ENCODE data around the gene KCNC1. TPM values are rescaled to one million over a fixed set of nuclear protein-coding genes. Genes with fewer than 3 reads are reported as not detected.

KCNC1 gene
- total RNA-seq, 2 experiments from 2014 or later: not detected

- POLR2A ChIA-PET: no interaction called here
- CTCF ChIA-PET: no interaction called here
Observed at GRCh38 chr11:17807034-17807433, 72.5 kb downstream of the KCNC1 start.

- ChIA-PET POLR2A (no interaction called here), CTCF (no interaction called here)
Observed at GRCh38 chr11:17810041-17810440, 75.5 kb downstream of the KCNC1 start.

GRCh38 chr11:17810746-17811145 is 76.2 kb downstream of the KCNC1 start:
- ChIA-PET CTCF (no interaction called here), POLR2A (no interaction called here)

- ChIA-PET POLR2A (interaction anchor here (0.6 kb wide), 1 partner anchor 33 kb away, joined by 5 read pairs; no protein-coding TSS in a partner anchor), CTCF (no interaction called here)
Observed at GRCh38 chr11:17811352-17811751, 76.8 kb downstream of the KCNC1 start.

- ChIA-PET CTCF (no interaction called here), POLR2A (no interaction called here)
Observed at GRCh38 chr11:17812091-17812864, 77.7 kb downstream of the KCNC1 start.

GRCh38 chr11:17812865-17813187 is 78.2 kb downstream of the KCNC1 start:
- CTCF ChIA-PET: no interaction called here
- POLR2A ChIA-PET: no interaction called here

GRCh38 chr11:17813391-17814059 is 78.9 kb downstream of the KCNC1 start:
- ChIA-PET POLR2A (no interaction called here), CTCF (no interaction called here)

GRCh38 chr11:17814546-17814945 is 80.0 kb downstream of the KCNC1 start:
- ChIA-PET CTCF (no interaction called here), POLR2A (no interaction called here)

- CTCF ChIA-PET: interaction anchor here (0.7 to 1.2 kb wide), 2 partner anchors 11 to 1906 kb away, joined by 3 read pairs; no protein-coding TSS in a partner anchor
Observed at GRCh38 chr11:17816232-17816931, 81.8 kb downstream of the KCNC1 start.

GRCh38 chr11:17821648-17822400 is 87.2 kb downstream of the KCNC1 start:
- POLR2A ChIA-PET: no interaction called here
- CTCF ChIA-PET: no interaction called here

More at GRCh38 chr11:17816232-17816931, 81.8 kb downstream of the KCNC1 start:
- POLR2A ChIA-PET: no interaction called here

- ChIA-PET CTCF (no interaction called here), POLR2A (no interaction called here)
Observed at GRCh38 chr11:17822401-17822781, 87.8 kb downstream of the KCNC1 start.

- ChIA-PET CTCF (interaction anchor here (0.6 kb wide), 1 partner anchor 58 kb away, joined by 3 read pairs; no protein-coding TSS in a partner anchor), POLR2A (no interaction called here)
Observed at GRCh38 chr11:17827006-17827405, 92.4 kb downstream of the KCNC1 start.

GRCh38 chr11:17828311-17828751 is 93.8 kb downstream of the KCNC1 start:
- CTCF ChIA-PET: interaction anchor here (1.0 kb wide), 1 partner anchor 12 kb away, joined by 3 read pairs; no protein-coding TSS in a partner anchor

GRCh38 chr11:17831228-17831627 is 96.6 kb downstream of the KCNC1 start:
- ChIA-PET CTCF (no interaction called here), POLR2A (no interaction called here)

More at GRCh38 chr11:17828311-17828751, 93.8 kb downstream of the KCNC1 start:
- POLR2A ChIA-PET: no interaction called here

- POLR2A ChIA-PET: no interaction called here
- CTCF ChIA-PET: no interaction called here
Observed at GRCh38 chr11:17831883-17832282, 97.3 kb downstream of the KCNC1 start.

Other genes with a start within 250 kb of the KCNC1 start
- gene USH1C, start 190.4 kb upstream of the KCNC1 start, total RNA-seq: not detected
- not detected for gene OTOG, start 187.5 kb upstream of the KCNC1 start, total RNA-seq
- gene MYOD1, start 15.2 kb upstream of the KCNC1 start, total RNA-seq: not detected